ENCODE measurements around the gene SPTSSB.

- no peak for TF ChIP-seq CTCF (IDR thresholded peaks at IDR 0.05; ENCODE audit: insufficient read depth, low read depth, low read length)
- no peak for TF ChIP-seq EZH2 (IDR thresholded peaks at IDR 0.05; ENCODE audit: insufficient read depth, low read length)
Measured at GRCh38 chr3:161356287-161356686, 15.0 kb downstream of the SPTSSB start.
